Activated T-cell treated with anti-CD3 and anti-CD28 coated beads, Interleukin-2, amount 50 U/mL, for 48 hours (primary cell): ENCODE data around the gene PTTG1IP.
A peak's percentile ranks its signal among the peaks of the same experiment; 100 is the strongest.
"Not testable (repeated sequence)": the region's sequence is repeated elsewhere in the genome, so short reads cannot be mapped to it uniquely, and the experiment has no call there.

Source experiments
- DNase-seq, 2 experiments: peaks; one replicate each; pipeline ENCODE4 v3.0.0-alpha.2; 2020

The PTTG1IP gene, protein sequence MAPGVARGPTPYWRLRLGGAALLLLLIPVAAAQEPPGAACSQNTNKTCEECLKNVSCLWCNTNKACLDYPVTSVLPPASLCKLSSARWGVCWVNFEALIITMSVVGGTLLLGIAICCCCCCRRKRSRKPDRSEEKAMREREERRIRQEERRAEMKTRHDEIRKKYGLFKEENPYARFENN

DNA sequence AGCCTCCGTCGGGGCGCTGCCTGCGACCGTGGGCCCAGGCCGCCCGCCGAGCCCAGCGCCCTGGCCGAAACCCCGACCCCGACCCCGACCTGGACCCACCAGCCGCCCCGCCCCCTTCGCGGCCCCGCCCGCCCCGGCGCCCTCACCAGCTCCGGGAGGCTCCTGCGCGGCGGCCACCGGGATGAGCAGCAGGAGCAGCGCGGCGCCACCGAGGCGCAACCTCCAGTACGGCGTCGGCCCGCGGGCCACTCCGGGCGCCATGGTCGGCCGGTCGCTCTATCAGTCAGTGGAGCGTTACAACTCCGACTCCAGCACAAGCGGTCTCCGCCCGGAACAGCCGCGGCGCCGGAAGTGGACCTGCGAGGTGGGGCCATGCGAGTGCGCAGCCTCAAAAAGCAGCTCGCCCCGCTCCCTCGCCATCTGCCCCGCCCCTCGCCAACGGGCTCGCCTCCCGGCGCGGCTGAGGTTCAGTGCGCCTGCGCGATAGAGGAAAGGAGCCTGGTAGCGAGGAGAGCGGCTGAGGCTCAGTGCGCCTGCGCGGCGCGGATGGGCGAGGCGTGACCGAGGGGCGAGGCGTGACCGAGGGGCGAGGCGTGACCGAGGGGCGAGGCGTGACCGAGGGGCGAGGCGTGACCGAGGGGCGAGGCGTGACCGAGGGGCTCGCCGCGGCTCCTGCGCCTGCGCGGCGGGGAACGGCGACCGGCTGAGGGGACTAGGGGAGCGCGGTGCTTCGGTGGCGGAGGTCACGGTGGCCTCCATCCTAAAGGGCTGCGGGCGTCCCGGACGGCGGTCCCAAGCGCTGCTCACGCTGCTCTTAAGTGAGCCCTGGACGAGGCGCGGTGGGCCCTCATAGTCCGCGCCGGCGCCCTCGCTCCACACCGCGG, at the start of gene PTTG1IP:
TSS of gene PTTG1IP (minus strand) at position 335 of the 884 bp plus-strand sequence. CDS start at position 261, 74 bp downstream.
- DNase-seq: peak; percentile 100

DNA sequence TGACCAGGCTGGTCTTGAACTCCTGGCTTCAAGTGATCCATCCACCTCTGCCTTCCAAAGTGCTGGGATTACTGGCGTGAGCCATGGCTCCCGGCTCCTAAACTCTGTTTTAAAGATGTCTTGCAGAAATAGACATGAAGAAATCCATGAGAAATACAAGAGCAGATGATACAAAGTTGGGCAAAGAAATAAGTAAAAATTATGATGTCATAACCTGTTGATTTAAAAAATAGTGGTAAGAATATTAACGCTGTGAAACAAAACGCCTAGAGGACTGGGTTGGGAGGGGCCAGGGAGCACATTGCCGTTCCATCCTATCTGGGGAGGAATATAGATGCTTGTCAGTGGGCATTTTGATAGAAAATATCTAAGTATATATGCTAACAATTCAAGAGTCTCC, 48.4 kb upstream of the PTTG1IP start:
- DNase-seq: no peak

DNA sequence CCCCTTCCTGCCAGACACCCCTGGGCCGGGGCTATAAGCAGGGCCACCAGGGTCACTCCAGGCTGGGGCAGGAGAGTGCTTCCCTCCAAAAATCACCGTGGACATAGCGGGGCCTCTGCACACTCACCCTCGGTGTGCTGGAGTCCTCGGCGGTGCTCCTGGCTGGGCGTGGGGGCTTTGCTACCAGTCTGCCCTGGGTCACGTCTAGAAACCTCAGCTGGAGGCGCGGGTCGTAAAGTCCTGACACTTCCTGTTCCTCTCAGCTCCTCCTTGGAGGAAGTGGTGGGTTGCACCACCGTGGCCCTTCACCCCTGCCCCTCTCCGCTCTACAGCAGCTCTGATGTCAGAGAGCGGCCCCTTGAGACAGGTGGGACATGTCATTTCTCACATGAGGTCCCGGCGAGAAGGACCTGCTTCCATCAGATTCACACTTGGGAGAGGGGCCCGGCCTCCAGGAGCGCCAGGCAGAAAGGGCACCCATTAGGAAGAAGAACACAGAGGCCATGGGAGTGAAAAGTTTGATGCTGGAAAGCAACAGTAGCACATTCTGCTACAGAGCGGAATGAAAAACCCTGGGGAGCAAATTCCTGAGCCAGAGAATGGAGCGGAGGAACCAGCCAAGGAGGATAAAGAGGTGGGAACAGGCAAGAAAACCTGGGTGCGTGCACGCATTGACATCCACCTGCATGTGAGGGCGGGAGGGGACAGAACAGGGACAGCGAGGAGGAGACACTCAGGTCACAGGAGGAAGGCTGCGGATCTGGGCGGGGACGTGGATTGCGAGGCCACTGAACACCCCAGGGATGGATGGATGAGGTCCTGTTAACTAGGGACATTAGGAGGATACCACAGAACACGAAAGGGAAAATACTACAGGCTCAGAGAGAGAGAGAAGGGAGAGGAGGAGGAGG, 47.5 kb upstream of the PTTG1IP start, which contains the start of gene ITGB2:
TSS of gene ITGB2 (minus strand) at position 206 of the 911 bp plus-strand sequence. CDS start 10,117 bp downstream, outside the sequence.
- peak; percentile 73 to 79 for DNase-seq

DNA sequence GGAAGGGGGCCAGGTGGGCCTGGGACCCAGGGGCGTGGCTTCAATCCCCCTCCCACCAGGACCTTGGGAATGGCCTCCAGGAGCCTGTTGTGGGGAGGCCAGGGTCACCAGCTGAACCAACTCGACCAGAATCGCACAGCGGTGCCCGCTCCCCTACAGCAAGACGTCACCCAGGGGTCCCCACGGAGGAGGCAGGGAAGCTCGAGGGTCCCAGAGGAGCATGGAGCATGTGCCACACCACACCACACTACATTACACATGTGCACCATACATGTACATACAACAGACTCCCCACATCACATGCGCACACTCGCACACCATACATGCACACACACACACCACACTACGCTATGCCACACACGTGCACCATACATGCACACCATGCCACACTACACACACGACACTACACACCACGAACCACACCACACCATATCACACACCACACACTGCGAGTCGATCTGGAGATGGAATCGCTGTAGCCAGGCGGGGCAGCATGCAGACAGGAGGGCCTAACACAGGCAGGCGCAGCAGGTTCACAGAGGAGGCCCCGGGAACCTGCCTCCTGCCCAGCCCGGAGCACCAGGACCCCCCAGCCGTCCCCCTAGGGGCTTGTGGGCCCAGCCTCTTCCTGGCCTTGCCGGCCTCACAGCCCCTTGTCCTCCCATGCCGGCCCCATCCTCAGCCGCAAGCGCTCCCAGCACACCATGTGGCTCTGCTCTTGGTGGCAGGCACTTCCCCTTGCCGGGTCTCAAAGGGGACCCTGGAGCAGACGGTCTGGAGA, 46.6 kb upstream of the PTTG1IP start:
- peak; percentile 44 to 52 for DNase-seq

DNA sequence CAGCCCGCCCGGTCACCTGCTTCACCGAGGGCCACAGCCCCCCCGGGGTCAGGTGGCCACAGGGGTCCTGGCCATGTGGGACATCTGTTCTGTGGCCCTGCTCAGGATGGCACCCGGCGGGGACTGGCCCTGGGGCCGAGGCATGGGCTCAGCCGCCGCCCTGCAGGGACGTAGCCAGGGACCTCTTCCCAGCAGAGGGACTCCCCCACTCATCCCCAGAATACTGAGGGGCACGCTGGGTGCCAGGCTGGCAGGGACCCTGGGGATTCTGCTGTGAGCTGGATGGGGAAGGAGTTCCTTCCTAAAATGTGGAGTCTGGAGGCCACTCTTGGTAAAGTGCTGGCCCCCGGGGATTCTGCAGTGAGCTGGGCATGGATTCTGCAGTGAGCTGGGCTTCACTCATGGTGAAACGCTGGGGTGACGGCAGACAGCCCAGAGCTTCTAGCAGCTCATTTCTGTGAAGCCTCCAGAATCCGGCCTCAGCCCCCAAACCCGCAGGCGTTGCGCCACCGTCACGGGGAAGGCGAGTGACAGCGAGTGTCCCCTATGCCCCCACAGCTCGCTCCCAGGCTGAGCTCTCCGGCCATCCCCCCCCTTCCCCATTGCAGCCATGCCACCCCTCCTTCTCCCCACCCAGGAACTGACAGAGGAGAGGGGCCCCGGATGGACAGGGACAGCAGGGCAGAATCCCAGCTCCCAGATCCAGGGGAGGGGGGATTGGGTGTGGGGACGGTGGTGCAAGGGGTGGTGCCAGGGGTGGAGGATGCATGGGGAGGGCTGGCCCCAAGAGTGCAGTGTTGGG, 45.8 kb upstream of the PTTG1IP start:
- peak; percentile 51 to 55 for DNase-seq

DNA sequence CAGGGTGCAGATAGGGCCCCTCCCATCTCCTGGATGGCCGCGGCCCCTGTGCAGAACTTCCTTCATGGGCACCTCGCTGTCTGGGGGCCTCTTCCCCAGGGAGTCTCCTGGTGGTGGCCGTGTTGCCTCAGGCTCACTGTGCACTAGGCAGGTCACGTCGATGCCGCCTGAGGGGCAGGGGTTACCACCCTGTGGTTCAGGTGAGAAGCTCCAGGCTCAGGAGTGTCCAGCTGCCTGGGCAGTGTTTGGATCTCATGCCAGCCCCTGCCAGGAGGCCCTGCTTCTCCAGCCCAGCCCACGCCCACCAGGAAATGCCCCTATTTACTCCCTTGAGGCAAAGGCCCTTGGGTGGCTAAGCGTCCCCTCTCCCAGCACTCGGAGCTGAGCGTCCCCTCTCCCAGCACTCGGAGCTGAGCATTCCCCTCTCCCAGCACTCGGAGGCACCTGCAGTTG, 45.1 kb upstream of the PTTG1IP start:
- DNase-seq: no peak

DNA sequence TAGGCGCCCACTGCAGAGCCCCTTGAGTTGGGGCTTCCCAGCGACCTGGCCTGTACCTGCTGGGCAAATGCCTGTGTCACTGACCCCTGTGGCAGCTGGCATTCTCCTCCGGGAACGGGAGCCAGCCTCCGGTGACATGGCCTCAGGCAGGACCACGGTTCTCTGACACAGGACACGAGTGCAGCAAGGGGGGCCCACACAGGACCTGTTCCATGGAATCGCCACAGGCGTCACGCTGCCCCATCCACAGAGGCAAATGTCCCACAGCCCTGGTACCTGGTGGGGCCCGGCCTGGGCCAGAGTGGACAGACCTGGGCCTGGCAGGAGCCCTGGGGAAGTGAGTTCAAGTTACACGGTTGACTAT, 44.6 kb upstream of the PTTG1IP start:
- no peak for DNase-seq

DNA sequence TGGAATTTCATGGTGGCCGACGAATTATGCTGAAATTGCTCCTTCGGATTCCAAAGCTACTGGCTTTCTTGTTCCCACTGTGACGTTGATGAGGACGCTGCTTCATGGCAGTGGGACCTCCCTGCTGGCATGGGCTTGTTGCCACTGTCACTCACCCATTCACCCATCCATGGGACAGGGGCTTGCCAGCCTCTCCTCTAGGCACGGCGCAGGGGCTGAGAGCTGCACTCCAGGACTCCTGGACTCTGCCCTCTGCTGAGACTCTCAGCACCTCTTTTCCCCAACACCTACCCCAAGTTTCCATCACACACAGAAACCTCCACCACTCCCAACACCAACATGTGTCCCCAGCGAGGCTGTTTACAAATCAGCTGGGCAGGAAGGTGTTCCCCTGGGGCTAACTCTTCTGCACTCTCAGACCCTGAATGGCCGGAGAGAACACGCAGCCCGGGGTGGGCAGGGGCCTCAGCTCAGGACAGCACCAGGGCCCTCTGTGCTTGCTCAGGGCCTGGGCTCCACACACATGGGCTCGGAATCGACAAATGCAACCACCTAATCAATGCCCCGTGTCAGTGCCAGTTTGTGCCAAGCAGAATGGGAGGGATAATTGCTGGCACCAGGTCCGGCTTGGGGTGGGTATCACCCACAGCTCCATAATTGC, 44.1 kb upstream of the PTTG1IP start:
- DNase-seq: no peak

DNA sequence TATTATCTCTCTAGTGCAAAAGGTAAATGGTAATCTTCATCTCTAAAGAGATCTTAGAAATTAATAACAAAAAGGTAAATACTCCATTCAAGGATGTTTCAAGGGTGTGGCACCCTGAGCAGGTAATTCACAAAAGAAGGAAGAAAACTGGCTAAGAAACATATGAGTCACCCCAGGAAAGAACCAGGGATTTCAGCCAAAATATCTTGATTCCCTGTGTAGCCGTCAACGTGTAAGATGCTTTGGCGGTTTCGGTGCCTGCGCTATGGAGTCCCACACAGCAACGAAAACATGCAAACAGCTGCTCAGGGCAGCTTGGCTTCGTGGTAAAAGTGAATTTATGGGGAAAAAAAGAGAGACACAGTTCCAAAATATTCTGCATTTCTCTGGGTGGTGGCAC, 43.5 kb upstream of the PTTG1IP start:
- DNase-seq: no peak

DNA sequence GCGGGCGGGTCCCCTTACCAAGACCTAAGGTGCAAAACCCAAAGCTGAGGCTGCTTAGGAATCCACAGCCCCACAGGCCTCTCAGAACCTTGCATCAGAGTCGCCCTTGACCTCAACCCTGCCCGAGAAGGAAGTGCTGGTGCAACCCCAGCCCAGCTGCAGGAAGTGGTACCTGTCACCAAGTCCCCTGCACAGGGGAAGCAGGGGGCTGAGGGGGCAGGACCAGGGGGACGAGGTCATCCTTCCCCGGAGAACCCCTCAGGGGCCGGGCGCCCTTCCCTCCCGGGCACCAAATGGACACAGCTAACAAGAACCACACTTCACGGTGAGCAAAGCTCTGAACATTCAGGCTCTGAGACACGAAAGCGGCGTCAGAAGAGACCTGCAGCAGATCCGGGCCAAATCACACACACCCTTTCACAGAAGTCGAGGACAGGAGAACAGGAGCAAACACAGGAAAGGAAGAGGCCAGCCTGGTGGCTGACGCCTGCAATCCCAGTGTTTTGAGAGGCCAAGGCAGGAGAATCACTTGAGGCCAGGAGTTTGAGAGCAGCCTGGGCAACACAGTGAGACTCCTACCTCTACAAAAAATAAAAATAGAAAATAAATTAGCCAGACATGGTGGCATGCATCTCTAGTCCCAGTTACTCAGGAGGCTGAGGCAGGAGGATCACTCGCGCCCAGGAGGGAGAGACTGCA, 40.8 kb upstream of the PTTG1IP start:
- peak; percentile 72 to 77 for DNase-seq

DNA sequence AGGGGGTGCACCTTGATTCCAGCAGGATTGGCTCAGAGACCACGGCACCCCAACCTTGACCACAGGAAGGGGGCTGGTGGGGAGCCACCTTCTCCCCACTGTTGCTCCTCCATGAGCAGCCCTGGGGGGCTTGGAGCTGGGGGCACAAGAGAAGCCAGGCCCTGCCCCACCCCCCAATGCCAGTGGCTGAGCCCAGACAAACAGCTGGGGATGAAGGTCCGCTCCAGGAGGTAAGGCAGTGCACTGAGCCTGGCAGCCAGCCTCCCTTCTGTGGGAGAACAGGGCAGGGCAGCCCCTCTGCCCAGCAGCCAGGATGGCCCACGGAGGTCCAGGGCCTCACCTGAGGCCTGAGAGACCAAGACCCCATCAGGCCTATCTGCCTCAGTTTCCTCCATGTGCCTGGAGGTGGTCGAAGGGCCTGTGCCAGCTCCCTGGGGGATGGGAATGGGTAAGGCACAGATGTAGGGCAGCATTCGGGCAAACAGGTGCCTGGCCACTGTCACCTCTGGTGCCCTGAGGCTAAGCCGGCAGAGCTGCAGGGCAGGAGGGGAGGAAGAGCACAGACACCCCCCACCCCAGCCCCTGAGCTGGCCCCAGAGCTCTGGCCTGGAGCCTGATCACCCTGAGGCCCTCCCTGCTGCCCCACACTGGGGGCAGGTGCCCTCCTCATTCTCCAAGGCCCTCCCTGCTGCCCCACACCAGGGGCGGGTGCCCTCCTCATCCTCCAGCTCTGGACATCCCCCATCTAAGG, 40.1 kb upstream of the PTTG1IP start:
- DNase-seq: no peak

DNA sequence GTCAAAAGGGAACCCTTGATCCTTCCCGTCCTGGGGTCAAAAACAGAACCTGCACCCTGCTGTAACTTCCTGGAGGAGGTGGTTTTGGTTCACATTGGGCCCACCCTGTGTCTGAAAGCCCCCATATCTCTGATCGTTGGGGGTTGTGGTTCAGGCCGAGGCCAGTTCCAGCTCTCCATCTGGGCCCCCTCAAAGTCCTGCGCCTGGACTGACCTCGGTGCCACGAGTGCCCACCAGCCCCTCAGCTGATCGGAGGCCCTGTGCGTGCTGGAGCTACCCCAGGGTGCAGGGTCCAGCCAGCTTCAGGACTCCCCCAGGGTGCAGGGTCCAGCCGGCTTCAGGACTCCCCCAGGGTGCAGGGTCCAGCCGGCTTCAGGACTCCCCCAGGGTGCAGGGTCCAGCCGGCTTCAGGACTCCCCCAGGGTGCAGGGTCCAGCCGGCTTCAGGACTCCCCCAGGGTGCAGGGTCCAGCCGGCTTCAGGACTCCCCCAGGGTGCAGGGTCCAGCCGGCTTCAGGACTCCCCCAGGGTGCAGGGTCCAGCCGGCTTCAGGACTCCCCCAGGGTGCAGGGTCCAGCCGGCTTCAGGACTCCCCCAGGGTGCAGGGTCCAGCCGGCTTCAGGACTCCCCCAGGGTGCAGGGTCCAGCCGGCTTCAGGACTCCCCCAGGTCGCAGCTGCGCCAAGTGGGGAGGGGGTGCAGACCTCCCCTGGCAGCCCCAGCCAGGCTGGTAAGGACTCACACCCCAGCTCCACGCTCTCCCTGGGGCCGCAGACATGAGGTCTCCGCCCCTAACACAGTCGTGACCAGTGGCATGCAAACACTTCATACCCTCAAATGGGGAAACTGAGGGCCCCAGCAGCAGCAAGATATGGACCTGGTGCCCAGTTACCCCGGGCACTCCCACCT, 39.3 kb upstream of the PTTG1IP start:
- DNase-seq: not testable (repeated sequence)

DNA sequence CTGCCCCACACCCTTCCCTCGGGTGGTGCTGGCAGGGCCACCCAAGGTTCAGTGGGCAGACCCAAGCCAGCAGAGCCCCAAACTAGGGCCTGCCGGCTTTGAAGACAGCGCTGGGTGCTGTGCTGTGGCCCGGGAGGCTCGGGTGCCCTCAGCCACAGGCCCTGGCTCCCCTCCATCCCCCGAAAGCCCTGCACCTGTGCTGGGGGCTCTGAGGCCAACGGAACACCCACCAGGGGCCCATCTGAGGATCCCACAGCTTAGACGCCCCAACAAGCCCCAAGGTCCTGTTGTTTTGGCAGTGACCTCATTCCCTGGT, 38.6 kb upstream of the PTTG1IP start:
- no peak for DNase-seq

DNA sequence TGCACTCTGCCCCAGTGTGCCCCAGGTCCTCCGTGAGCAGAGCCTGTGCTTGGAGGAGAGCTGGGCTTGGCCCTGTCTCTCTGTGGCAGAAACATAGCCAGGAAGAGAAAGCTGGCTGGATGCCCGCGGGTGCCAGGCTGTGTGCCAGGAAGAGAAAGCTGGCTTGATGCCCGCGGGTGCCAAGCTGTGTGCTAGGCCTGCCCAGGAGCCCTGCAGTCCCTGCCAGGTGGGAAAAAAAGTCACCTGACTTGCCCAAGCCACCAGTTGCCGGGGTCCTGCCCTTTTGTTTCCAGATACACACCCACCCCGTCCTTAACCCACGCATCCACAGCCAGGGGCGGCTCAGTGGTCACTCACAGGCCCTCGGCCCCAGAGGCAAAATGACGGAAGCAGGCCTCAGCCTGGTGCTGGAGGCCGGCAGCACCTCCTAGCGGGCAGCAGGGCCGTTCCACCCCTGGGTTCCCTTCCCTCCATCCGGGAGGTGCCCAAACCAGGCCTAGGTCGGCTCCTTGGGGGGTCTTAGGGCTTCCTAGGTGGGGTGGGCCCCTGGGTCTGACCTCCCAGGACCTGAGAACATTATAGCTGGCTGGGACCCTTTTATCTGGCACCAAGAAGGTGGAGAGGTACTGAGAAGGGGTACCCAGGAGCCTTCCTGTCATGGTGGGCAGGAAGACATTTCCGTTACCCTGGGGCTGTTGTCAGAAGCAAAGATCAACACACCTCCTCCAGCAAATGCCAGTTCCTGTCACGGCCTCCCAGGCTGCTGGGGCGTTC, 38.1 kb upstream of the PTTG1IP start:
- DNase-seq: peak; percentile 79 to 83

DNA sequence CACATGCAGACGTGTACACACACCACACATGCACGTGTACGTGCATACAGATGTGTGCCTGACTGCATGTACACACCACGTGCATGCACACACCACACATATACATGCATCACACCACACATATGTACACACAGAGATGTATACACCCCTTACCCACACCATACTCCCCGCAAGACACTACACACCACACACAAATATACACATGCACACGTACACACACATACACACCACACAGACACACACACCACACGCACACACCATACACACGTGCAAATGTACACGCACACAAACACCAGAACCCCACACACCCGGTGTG, 37.5 kb upstream of the PTTG1IP start:
- no peak for DNase-seq

DNA sequence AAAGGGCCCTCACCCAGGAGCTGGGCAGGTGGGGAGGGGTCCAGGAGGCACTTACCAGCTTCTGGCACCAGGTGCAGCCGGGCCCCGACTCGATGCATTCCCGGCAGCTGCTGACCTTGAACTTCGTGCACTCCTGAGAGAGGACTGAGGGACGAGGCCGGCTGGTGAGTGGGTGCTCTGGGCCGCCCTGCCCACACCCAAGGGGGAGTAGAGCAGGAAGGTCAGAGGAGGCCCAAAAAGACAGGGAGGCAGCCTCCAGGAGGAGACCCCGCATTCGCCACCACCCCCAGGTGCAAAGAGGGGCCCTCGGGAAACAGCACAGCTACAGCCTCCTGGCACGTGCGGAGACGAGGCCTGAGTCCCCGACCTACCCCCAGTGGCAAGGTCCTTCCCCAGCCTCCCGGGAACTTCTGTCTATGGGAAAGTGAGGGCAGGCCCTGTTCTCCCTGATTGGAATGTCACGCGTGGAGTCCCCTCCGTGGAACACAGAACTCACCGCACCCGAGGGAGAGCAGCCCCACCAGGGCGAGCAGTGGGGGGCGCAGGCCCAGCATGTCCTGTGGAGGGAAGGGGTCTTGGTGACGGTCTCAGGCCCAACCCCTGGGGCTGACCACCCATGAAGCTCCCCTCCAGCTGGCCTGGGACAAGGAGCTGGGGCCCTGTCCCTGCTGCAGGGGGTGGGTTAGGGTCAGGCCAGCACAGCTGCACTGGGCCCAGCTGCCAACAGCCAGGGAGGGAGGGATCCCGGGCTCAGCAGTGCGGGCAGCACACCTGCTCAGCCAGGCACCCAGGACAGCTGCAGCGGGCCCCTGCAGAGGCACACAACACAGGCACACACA, 37.0 kb upstream of the PTTG1IP start:
- no peak for DNase-seq

DNA sequence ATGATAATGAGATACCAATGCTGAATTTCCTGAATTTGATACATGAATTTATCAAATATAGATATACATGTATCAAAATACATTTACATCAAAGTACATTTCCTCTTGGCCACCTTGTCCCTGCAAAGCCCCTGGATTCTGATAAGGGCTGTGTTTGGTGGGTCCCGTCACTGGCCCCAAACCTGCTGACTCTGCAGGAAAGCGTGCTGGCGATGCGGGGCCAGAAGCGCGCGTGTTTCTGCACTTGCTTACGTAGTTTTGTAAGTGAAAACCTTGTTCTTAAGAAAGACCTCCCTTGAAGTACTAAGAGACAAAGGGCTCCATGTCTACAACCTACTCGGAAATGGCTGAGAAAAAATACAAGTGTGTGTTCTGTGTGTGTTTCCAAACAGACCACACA, 36.2 kb upstream of the PTTG1IP start:
- no peak for DNase-seq
